Transverse colon (tissue), 3 donors: ENCODE measurements around the gene TSPOAP1.

ENCODE experiments used
- CTCF ChIP-seq, 5 experiments: fragments of 200-600 bp in 3 of 5; fragments of 450-650 bp in 2 of 5; sonication (generic) in 3 of 5; IDR thresholded peaks; 1 replicate in 2 of 5; 2 replicates in 3 of 5; pipeline ENCODE4 v1.5.1; 2016 to 2017; ENCODE audit warnings: antibody characterized with exemption in 5 of 5, inconsistent platforms in 3 of 5, mild to moderate bottlenecking in 2 of 5, moderate library complexity in 1 of 5
- POLR2A ChIP-seq: fragments of 450-650 bp; IDR thresholded peaks from one replicate; pipeline ENCODE4 v1.6.1; 2016; ENCODE audit warnings: antibody characterized with exemption, mild to moderate bottlenecking, moderate library complexity

- TF ChIP-seq CTCF (IDR thresholded peaks at IDR 0.05) (no peak), POLR2A (peak; percentile 13)
Measured at GRCh38 chr17:58344047-58344790, 15.6 kb upstream of the TSPOAP1 start.
